ENCODE results near the gene UBR1.

DNA sequence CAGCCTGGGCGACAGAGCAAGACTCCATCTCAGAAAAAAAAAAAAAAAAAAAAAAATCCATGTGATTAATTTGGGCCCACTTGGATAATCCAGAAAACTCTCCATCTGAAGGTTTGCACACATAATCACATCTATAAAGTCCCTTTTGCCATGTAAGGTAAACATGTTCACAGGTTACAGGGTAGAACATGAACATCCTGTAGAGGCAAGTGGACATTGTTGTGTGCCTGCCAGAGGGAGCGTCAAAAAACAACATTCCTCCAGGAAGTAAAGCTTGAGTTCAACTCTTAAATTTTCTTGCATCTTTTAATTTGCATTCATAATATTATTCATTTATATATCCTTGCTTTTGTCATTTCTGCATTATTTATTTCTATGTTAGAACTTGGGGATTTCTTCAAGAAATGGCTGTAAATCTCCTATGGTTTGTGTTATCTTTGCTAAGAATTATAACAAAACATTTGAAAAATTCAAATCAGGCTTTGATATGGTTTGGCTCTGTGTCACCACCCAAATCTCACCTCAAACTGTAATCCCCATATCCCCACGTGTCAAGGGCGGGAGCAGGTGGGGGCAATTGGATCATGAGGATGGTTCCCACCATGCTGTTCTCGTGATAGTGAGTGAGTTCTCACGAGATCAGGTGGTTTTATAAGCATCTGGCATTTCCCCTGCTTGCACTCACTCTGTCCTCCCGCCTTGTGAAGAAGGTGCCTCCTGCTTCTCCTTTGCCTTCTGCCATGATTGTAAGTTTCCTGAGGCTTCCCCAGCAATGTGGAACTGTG, 173.9 kb downstream of the UBR1 start:
- TF ChIP-seq, protein P1, sequence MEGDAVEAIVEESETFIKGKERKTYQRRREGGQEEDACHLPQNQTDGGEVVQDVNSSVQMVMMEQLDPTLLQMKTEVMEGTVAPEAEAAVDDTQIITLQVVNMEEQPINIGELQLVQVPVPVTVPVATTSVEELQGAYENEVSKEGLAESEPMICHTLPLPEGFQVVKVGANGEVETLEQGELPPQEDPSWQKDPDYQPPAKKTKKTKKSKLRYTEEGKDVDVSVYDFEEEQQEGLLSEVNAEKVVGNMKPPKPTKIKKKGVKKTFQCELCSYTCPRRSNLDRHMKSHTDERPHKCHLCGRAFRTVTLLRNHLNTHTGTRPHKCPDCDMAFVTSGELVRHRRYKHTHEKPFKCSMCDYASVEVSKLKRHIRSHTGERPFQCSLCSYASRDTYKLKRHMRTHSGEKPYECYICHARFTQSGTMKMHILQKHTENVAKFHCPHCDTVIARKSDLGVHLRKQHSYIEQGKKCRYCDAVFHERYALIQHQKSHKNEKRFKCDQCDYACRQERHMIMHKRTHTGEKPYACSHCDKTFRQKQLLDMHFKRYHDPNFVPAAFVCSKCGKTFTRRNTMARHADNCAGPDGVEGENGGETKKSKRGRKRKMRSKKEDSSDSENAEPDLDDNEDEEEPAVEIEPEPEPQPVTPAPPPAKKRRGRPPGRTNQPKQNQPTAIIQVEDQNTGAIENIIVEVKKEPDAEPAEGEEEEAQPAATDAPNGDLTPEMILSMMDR (IDR thresholded peaks at IDR 0.05; ENCODE audit: poor library complexity, severe bottlenecking), result no peak
- TF ChIP-seq RAD21 (conservative IDR thresholded peaks at IDR 0.05) (no peak), TAF1 (IDR thresholded peaks at IDR 0.05; ENCODE audit: low read depth) (no peak), EP300 (conservative IDR thresholded peaks at IDR 0.05; ENCODE audit: poor library complexity, severe bottlenecking) (no peak)
